GM04504 (cell line): Measurements from ENCODE around the gene SIRT1.
"Not testable (repeated sequence)": the region's sequence is repeated elsewhere in the genome, so short reads cannot be mapped to it uniquely, and the experiment has no call there.

ENCODE experiments used
- DNase-seq: peaks from one replicate; pipeline ENCODE4 v3.0.0-alpha.2; 2012; ENCODE audit warnings: low read depth

Gene SIRT1

DNA sequence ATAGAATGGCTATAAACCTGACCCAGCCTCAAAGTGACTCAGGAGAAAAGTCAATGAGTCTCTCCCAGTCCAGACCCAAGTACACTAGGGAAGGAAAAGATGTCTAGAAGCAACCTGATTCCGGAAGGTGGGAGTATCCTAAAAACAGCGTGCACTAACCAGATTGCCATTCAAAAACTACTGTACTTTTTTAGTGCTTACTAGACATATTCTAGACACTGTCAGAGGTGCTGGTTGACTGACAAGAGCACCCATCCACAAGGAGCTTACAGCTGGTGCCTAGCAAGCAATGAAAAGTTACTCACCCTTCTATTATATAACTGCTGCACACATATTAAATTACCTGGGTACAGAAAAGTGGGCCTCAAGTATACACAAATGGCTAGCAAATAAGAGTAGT lies 81.0 kb downstream of the SIRT1 start:
- no peak for DNase-seq

DNA sequence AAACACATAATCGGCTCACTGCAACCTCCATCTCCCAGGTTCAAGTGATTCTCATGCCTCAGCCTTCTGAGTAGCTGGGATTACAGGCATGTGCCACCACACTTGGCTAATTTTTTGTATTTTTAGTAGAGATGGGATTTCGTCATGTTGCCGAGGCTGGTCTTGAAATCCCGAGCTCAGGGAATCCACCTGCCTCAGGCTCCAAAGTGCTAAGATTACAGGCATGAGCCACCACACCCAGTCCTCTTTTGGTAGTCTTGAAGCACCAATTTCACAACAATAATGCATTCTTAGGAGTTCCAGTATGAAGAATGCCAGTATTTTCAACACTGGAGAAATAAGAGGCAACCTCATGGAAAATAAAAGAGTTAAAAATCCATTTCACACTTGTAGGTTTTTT lies 81.6 kb downstream of the SIRT1 start:
- not testable (repeated sequence) for DNase-seq
